Fibroblast of the aortic adventitia (primary cell): ENCODE measurements around the gene MTG1. TPM values are rescaled to one million over a fixed set of nuclear protein-coding genes. Genes with fewer than 3 reads are reported as not detected.
A peak's percentile ranks its signal among the peaks of the same experiment; 100 is the strongest.

Experiments
- DNase-seq: peaks from one replicate; pipeline ENCODE4 v3.0.0-alpha.2; 2010; ENCODE audit warnings: low read depth
- H3K4me3 ChIP-seq: 2 replicates; pipeline ENCODE4 v1.5.1; 2011; ENCODE audit warnings: low read depth, mild to moderate bottlenecking, control low read depth, low read length, moderate library complexity
- CTCF ChIP-seq: IDR thresholded peaks from 2 replicates; pipeline ENCODE4 v1.5.1; 2011; ENCODE audit warnings: mild to moderate bottlenecking, low read length, control low read depth, inconsistent platforms; ENCODE audit not compliant: insufficient read depth
- total RNA-seq: library from RNA; depleted of rRNA; stranded (reverse); fragments of >200 nt; gene quantifications from 2 replicates; pipeline ENCODE4 v1.2.3, GENCODE V29; 2012; ENCODE audit warnings: low replicate concordance

The MTG1 gene
- total RNA-seq = 19.0 and 25.4 TPM in 2 replicates

GRCh38 chr10:133394064-133394663 lies at the start of gene MTG1:
TSS of gene MTG1 (plus strand) at chr10:133394157. CDS start at chr10:133394221, 64 bp downstream.
- peak within 1 kb of the TSS; percentile 90 for H3K4me3 ChIP-seq
- peak; percentile 89 for DNase-seq
- peak; percentile 6 for TF ChIP-seq CTCF

GRCh38 chr10:133344236-133344635 lies 49.7 kb upstream of the MTG1 start:
- H3K4me3 ChIP-seq = no peak overlapping the region
- no peak for DNase-seq
- no peak for TF ChIP-seq CTCF

GRCh38 chr10:133346413-133346812 lies 47.5 kb upstream of the MTG1 start:
- no peak for TF ChIP-seq CTCF
- H3K4me3 ChIP-seq = no peak overlapping the region
- DNase-seq = no peak

GRCh38 chr10:133347710-133348517 lies 46.0 kb upstream of the MTG1 start:
- no peak for DNase-seq
- no peak for TF ChIP-seq CTCF
- H3K4me3 ChIP-seq = no peak overlapping the region

GRCh38 chr10:133349160-133349568 lies 44.8 kb upstream of the MTG1 start:
- no peak for DNase-seq
- H3K4me3 ChIP-seq = no peak overlapping the region
- TF ChIP-seq CTCF = no peak

- DNase-seq = no peak
- H3K4me3 ChIP-seq = no peak overlapping the region
- TF ChIP-seq CTCF = no peak
Measured at GRCh38 chr10:133349577-133350011, 44.4 kb upstream of the MTG1 start.
